Psoas muscle (tissue), 8 donors: Measurements from ENCODE around the gene SCO2. TPM values are rescaled to one million over a fixed set of nuclear protein-coding genes. Genes with fewer than 3 reads are reported as not detected.

Experiments used
- ATAC-seq, 4 donors: fragments of 200-7000 bp; cut with Tn5 transposase; one replicate each; pipeline ENCODE4 v1.9.1; 2020; ENCODE audit warnings: moderate library complexity in 3 of 4, mild to moderate bottlenecking in 2 of 4
- DNase-seq, 2 donors: peaks; one replicate each; pipeline ENCODE4 v3.0.0-alpha.2; 2020
- H3K27ac ChIP-seq: fragments of 200-600 bp; one replicate; pipeline ENCODE4 v1.8.0; 2022
- H3K27me3 ChIP-seq, 3 donors: fragments of 200-600 bp in 1 of 3; one replicate each; pipeline versions ENCODE4 v1.6.1 to v1.8.0; 2013 to 2022; ENCODE audit warnings: low read length in 2 of 3, mild to moderate bottlenecking in 2 of 3, moderate library complexity in 1 of 3; ENCODE audit not compliant: insufficient read depth in 3 of 3
- H3K36me3 ChIP-seq, 2 donors: fragments of 200-600 bp in 1 of 2; one replicate each; pipeline versions ENCODE4 v1.6.1 to v1.8.0; 2013 to 2022; ENCODE audit warnings: low read depth in 1 of 2, mild to moderate bottlenecking in 1 of 2, moderate library complexity in 1 of 2; ENCODE audit not compliant: insufficient read depth in 1 of 2
- H3K4me1 ChIP-seq: fragments of 200-600 bp; one replicate; pipeline ENCODE4 v1.8.0; 2022
- H3K4me3 ChIP-seq: fragments of 200-600 bp; one replicate; pipeline ENCODE4 v1.8.0; 2022; ENCODE audit warnings: mild to moderate bottlenecking
- H3K9me3 ChIP-seq: fragments of 200-600 bp; one replicate; pipeline ENCODE4 v1.8.0; 2022
- CTCF ChIP-seq: fragments of 200-600 bp; IDR thresholded peaks from one replicate; pipeline ENCODE4 v1.8.0; 2022; ENCODE audit warnings: antibody characterized with exemption
- WGBS, 3 donors: extraction: QIAGEN DNeasy Blood & Tissue Kit; methylation state at CpG; one replicate each; pipeline versions ENCODE4 v1.1.6 to v1.1.7; 2013; 5-methylcytosine and 5-hydroxymethylcytosine counted together
- intact Hi-C, 2 donors: fragments of 100-400 bp; cut with DNase I; formaldehyde crosslinking; loops; one replicate each; pipeline versions ENCODE4 v1.11.0 to v1.14.2; 2022
- long read RNA-seq, 2 donors: library from polyadenylated mRNA; unstranded; transcript quantifications; one replicate each; pipeline ENCODE4 v2.0.0, GENCODE V29; 2021
- polyA plus RNA-seq, 3 donors: library from polyadenylated mRNA; stranded (reverse); fragments of 200-250 nt; gene quantifications; one replicate each; pipeline ENCODE4 v1.2.3, GENCODE V29; 2013
- total RNA-seq, 4 donors: library from RNA; stranded (reverse); fragmentation: NEBNext Ultra II Directional in 2 of 4; extraction: Animal tissue kit (Norgen Biotek cat#: 25700) in 2 of 4; gene quantifications; one replicate each; pipeline versions ENCODE4 v1.2.1 to v1.2.4, GENCODE V29; 2021 to 2023
- donor health status: healthy with polysubstance abuse.
- donor health status: DM: no; HTN: no; CAD: no; lungs with moderate emphysema.
- donor health status: Bipolar disorder and iron deficiency.
- donor health status: healthy.
- donor health status: DM: yes; HTN: yes; CAD: no.
- donor health status: DM: no; HTN: no; CAD: no.
- donor health status: DM: no; HTN: no; CAD: no.
- donor health status: DM: yes; HTN: yes; CAD: no.

Gene SCO2
- under 1 TPM in 1 of 4 donors, not detected in 3; 0.97 TPM for total RNA-seq
- polyA plus RNA-seq = under 1 TPM in 2 of 3 donors, not detected in 1; 0.99 to 1.00 TPM
- long read RNA-seq, donor 1, partial matches to known transcripts = 0 of 5 reads
- long read RNA-seq, donor 1, other reads (novel, unspliced or antisense) = 4 of 5 reads
- long read RNA-seq, donor 2, partial matches to known transcripts = 0 of 4 reads
- long read RNA-seq, donor 2, other reads (novel, unspliced or antisense) = 4 of 4 reads

GRCh38 chr22:50525104-50525857 is at the start of gene SCO2:
SCO2 (minus strand) TSS chr22:50525598; CDS start chr22:50524411, 1,187 bp downstream.
- ATAC-seq = peak; percentile 84 to 90 (median 86)
- peak; percentile 44 for TF ChIP-seq CTCF
- DNase-seq = peak; percentile 96 to 98
- 0 to 1% (median 0%) methylated on average over 66 to 84 of the region's 84 CpGs for WGBS, 3 donors
- Histone ChIP-seq H3K4me1 (peaks cover 17% of the 10 kb centered on the region), H3K27me3 (peaks cover 0 to 16% (median 10%) of the 10 kb centered on the region in 3 donors), H3K36me3 (peaks cover 0 to 37% of the 10 kb centered on the region in 2 donors), H3K9me3 (no peaks in the 10 kb centered on the region), H3K27ac (peak within 1 kb of the TSS; percentile 90), H3K4me3 (peak within 1 kb of the TSS; percentile 95)
- intact Hi-C loops = loop anchor here in 1 of 2 donors (5.0 kb wide), 1 partner anchor 37 kb away; the partner anchor contains the start of gene SYCE3

GRCh38 chr22:50574383-50574755 is 49.0 kb upstream of the SCO2 start:
- Histone ChIP-seq H3K4me3 (no peak overlapping the region), H3K36me3 (peaks cover 0 to 77% of the 10 kb centered on the region in 2 donors), H3K27ac (no peak overlapping the region), H3K9me3 (no peaks in the 10 kb centered on the region), H3K4me1 (peaks cover 22% of the 10 kb centered on the region), H3K27me3 (no peaks in the 10 kb centered on the region)
- no peak for DNase-seq
- intact Hi-C loops = no loop called here
- TF ChIP-seq CTCF = no peak
- 76 to 81% (median 76%) methylated on average over 11 of the region's 11 CpGs for WGBS, 3 donors
- ATAC-seq = no peak

GRCh38 chr22:50573491-50574382 is 48.3 kb upstream of the SCO2 start:
- WGBS, 3 donors = 81 to 85% (median 83%) methylated on average over 23 to 26 of the region's 26 CpGs
- ATAC-seq (no peak), DNase-seq (no peak)
- Histone ChIP-seq H3K9me3 (no peaks in the 10 kb centered on the region), H3K27ac (no peak overlapping the region), H3K4me3 (no peak overlapping the region), H3K27me3 (no peaks in the 10 kb centered on the region), H3K4me1 (peaks cover 17% of the 10 kb centered on the region), H3K36me3 (peaks cover 0 to 78% of the 10 kb centered on the region in 2 donors)
- intact Hi-C loops = no loop called here
- no peak for TF ChIP-seq CTCF

GRCh38 chr22:50572965-50573364 is 47.6 kb upstream of the SCO2 start:
- H3K4me1 ChIP-seq = peaks cover 13% of the 10 kb centered on the region
- H3K27me3 ChIP-seq = no peaks in the 10 kb centered on the region
- intact Hi-C loops = no loop called here
- TF ChIP-seq CTCF = no peak
- no peak overlapping the region for H3K4me3 ChIP-seq
- H3K36me3 ChIP-seq = peaks cover 0 to 86% of the 10 kb centered on the region in 2 donors
- no peak overlapping the region for H3K27ac ChIP-seq
- H3K9me3 ChIP-seq = no peaks in the 10 kb centered on the region
- ATAC-seq = no peak
- WGBS, 3 donors = 71 to 89% (median 85%) methylated on average over 11 of the region's 11 CpGs
- no peak for DNase-seq
